GM18511 (cell line): ENCODE data around the gene TTYH1.
"Not testable (repeated sequence)": the region's sequence is repeated elsewhere in the genome, so short reads cannot be mapped to it uniquely, and the experiment has no call there.

Source experiments
- ATAC-seq: cut with Tn5 transposase; IDR thresholded peaks from one replicate; pipeline ENCODE4 v1.9.1; 2021; ENCODE audit warnings: mild to moderate bottlenecking, moderate library complexity; ENCODE audit not compliant: unreplicated experiment

The TTYH1 gene

GRCh38 chr19:54436628-54437252 lies 21.5 kb downstream of the TTYH1 start:
- ATAC-seq: no peak

- no peak for ATAC-seq
Measured at GRCh38 chr19:54439174-54439851, 24.0 kb downstream of the TTYH1 start.

- no peak for ATAC-seq
Measured at GRCh38 chr19:54440641-54441040, 25.4 kb downstream of the TTYH1 start.

- ATAC-seq: no peak
Measured at GRCh38 chr19:54444737-54445136, 29.5 kb downstream of the TTYH1 start.

GRCh38 chr19:54446349-54446748 lies 31.1 kb downstream of the TTYH1 start:
- ATAC-seq: not testable (repeated sequence)

- ATAC-seq: peak; percentile 23
Measured at GRCh38 chr19:54448040-54448773, 32.9 kb downstream of the TTYH1 start.

GRCh38 chr19:54448774-54449700 lies 33.8 kb downstream of the TTYH1 start, which contains the start of gene LENG8:
LENG8 (plus strand) TSS chr19:54449199; CDS start chr19:54451345, 2,146 bp downstream.
- ATAC-seq: peak; percentile 89

- no peak for ATAC-seq
Measured at GRCh38 chr19:54449701-54450069, 34.4 kb downstream of the TTYH1 start.

- no peak for ATAC-seq
Measured at GRCh38 chr19:54451331-54451871, 36.1 kb downstream of the TTYH1 start.

- ATAC-seq: no peak
Measured at GRCh38 chr19:54451997-54452396, 36.7 kb downstream of the TTYH1 start.

- no peak for ATAC-seq
Measured at GRCh38 chr19:54452626-54453025, 37.4 kb downstream of the TTYH1 start.

GRCh38 chr19:54453921-54454780 lies 38.9 kb downstream of the TTYH1 start:
- no peak for ATAC-seq

GRCh38 chr19:54454781-54455675 lies 39.8 kb downstream of the TTYH1 start:
- ATAC-seq: no peak

- no peak for ATAC-seq
Measured at GRCh38 chr19:54455786-54456422, 40.6 kb downstream of the TTYH1 start.

- no peak for ATAC-seq
Measured at GRCh38 chr19:54456423-54457373, 41.4 kb downstream of the TTYH1 start.

- ATAC-seq: no peak
Measured at GRCh38 chr19:54457773-54458647, 42.7 kb downstream of the TTYH1 start.
